Right lung (tissue), 10 donors: Measurements from ENCODE around the gene ASMT. TPM values are rescaled to one million over a fixed set of nuclear protein-coding genes. Genes with fewer than 3 reads are reported as not detected.
"Not testable (repeated sequence)": the region's sequence is repeated elsewhere in the genome, so short reads cannot be mapped to it uniquely, and the experiment has no call there.

Experiments
- DNase-seq, 2 donors: peaks; one replicate each; pipeline ENCODE4 v3.0.0-alpha.2; 2013
- long read RNA-seq, 8 donors: transcript quantifications; one replicate each; lab custom pipeline, GENCODE V29; 2026
- polyA plus RNA-seq, 5 donors: library from polyadenylated mRNA; unstranded; fragments of 120-200 nt; gene quantifications; one replicate each; pipeline versions ENCODE4 v1.2.1 to v1.2.3, GENCODE V29; 2013; ENCODE audit warnings: inconsistent platforms in 1 of 5, low replicate concordance in 1 of 5; ENCODE audit not compliant: insufficient read length in 5 of 5, insufficient read depth in 1 of 5

Gene ASMT, protein sequence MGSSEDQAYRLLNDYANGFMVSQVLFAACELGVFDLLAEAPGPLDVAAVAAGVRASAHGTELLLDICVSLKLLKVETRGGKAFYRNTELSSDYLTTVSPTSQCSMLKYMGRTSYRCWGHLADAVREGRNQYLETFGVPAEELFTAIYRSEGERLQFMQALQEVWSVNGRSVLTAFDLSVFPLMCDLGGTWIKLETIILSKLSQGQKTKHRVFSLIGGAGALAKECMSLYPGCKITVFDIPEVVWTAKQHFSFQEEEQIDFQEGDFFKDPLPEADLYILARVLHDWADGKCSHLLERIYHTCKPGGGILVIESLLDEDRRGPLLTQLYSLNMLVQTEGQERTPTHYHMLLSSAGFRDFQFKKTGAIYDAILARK
- under 1 TPM in 4 of 5 donors, not detected in 1; 0.26 to 0.87 (median 0.57) TPM for polyA plus RNA-seq
- long read RNA-seq, donor 1: 0 reads
- long read RNA-seq, donor 2: 0 reads
- long read RNA-seq, donor 3: 0 reads
- long read RNA-seq, donor 4: 0 reads
- long read RNA-seq, donor 5: 0 reads
- long read RNA-seq, donor 6: 0 reads
- long read RNA-seq, donor 7: 0 reads
- long read RNA-seq, donor 8: 0 reads

DNA sequence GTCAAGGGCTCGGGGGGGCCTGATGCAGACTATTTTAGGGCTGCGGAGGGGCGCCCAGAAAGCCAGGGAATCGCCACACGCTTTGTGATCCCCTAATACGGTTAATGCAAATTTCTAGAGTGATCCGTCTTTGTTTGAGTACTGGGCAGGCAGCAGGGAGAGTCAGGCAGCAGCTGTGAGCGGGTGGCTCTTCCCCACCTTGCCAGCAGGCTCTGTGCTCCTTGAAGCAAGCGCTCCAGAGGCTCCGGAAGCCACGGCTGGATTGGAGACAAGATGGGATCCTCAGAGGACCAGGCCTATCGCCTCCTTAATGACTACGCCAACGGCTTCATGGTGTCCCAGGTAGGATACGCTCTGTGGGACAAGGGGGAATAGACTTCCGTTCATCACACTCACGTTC lies at the start of gene ASMT:
ASMT (plus strand) TSS at position 133 of the 400 bp plus-strand sequence; CDS start at position 274, 141 bp downstream.
- DNase-seq: no peak

DNA sequence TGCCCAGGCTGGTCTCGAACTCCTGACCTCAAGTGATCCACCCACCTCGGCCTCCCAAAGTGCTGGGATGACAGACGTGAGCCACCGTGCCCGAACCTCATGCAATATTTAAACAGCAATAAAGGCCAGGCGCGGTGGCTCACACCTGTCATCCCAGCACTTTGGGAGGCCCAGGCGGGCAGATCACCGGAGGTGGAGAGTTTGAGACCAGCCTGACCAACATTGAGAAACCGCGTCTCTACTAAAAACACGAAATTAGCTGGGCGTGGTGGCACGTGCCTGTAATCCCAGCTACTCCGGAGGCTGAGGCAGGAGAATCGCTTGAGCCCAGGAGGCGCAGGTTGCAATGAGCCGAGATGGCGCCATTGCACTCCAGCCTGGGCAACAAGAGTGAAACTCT lies 40.7 kb upstream of the ASMT start:
- DNase-seq: not testable (repeated sequence)

DNA sequence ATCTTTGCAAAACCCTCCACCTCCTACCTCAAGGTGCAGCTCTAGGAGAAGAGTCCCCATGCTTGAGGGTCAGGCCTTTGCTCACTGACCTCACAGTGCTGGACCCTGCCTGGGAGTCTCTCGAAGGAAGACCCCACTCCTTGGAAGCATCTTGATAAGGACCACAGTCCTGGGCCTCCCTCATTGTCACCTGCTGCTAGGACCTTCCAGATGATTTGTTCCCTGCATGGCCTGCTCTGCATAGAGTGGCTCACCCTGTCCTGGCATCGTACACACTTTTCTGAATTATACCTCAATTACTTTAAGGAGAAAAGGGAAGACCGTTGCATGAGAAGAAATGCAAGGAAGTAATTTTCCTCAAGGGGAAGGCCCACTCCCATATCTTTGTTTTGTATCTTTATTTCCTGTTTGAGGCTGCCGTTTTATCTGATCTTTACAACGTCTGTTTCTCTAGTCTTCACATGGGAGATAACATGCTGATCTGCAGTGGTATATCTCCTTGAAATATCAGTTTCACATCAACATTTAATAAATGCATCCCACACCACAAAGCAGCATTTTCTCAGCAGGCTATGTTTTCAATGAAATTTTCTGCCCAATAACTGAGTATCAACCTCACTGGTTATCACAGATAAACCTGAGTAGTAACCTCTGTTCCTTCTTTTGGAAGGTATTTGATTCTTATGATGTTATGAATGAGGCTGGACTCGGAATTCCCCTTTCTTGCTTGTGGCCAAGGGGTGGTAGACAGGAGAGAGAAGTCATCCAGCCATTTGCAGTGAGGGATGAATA lies 38.5 kb upstream of the ASMT start:
- DNase-seq: no peak

DNA sequence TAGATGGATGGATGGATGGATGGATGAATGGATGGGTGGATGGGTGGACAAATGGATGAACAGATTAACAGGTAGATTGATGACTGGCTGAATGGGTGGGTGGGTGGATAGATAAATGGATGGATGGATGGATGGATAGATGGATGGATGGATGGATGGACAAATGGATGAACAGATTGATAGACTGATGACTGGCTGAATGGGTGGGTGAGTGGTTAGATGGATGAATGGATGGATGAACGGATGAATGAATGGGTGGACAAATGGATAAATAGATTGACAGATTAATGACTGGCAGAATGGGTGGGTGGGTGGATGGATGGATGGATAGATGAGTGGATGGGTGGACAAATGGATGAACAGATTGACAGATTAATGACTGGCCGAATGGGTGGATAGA lies 37.0 kb upstream of the ASMT start:
- no peak for DNase-seq

DNA sequence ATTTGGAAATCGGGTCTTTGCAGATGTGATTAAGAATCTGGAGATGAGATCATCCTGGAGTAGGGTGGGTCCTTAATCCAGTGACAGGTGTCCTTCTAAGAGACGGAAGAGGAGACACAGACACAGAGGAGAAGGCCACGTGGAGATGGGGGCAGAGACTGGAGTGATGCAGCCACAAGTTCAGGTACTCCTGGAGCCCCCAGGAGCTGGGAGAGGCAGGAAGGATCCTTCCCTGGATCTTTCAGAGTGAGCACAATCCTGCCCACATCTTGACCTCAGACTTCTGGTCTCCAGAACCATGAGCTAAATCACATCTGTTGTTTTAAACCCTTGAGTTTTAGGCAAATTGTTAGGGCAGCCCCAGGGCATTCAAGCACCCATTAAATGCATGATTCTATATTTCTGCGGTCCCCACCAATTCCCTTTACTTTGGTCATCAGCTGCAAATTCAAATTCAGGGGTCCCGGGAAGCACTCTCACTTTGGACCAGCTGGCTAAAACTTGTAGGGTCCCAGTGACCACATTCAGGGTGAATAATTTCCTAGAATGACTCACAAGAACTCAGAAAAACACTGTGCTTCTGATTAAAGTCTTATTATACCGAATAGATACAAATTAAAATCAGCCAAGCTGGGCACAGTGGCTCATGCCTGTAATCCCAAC lies 36.2 kb upstream of the ASMT start:
- no peak for DNase-seq

DNA sequence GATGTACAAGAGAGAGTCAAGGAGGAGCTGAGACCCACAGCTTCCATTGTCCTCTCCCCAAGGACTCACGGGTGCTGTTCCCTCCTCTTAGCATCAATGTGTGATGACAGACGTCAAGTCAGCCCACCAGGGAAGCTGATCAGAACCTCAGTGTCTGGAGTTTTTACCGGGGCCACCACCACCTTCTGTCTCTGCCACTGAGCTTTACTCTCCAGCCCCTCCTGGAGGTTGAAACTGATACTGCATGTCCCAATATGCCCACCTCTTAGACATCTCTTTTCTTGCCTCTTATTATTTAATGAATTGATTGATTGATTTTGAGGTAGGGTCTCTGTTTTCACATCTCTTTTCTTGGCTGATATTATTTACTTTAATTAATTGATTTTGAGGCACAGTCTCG lies 33.7 kb upstream of the ASMT start:
- peak in 1 of 2 donors; percentile 11 for DNase-seq

DNA sequence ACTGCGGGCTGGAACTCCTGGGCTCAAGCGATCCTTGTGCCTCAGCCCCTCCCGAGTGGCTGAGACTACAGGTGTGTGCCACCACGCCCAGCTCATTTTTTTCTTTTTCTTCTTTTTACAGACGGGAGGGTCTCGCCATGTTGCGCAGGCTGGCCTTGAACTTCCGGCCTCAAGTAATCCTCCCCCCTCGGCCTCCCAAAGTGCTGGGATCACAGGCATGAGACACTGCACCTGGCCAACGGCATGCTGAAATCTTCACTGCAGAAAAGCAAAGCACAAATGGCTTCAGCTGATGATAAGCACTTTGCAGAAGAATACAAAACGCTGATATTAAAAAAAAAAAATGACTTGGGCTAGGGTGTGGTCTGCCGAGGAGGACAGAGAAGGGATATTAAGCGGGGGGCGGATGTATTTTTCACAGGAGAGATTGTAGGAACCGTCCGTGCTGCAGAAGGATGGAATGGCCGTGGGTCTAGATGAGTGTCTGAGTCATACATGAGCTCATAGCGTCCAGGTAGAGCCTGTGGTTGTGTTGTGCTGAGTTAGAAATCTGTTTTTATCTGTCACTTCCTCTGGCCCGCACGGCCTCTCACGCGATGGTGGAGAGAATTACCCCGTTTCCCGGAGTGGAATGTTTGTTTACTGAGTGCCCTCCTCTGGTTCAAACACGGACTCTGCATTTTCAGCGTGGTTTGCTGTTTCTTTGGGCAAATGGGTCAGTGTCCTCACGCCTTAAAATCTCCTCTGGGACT lies 32.0 kb upstream of the ASMT start:
- DNase-seq: no peak

DNA sequence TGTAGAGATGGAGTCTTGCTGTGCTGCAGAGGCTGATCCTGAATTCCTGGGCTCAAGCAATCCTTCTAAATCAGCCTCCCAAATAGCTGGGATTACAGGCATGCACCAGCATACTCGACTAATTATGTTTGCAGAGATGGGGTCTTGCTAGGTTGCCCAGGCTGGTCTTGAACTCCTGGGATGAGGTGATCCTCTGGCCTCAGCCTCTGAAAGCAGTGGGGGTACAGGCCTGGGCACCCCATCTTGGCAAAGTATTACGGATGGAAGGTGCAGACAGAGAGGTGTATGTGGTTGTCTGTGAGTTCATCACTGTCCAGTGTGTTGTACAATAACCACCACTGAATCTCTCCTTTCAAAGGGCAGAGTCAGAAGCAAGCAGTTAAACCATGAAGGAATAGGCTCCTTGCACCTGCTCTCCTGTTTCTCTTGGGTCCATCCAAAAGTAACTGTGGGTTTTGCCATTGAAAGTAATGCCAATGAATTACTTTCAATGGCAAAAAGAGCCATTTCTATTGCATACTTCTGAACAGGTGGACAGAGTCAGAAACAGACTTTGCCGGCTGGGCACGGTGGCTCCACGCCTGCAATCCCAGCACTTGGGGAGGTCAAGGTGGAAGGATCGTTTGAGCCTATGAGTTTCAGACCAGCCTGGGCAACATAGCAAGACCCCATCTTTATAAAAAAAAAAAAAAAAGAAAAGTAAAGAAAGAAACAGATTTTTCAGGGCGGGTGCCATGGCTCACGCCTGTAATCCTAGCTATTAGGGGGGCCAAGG lies 30.4 kb upstream of the ASMT start:
- DNase-seq: no peak

DNA sequence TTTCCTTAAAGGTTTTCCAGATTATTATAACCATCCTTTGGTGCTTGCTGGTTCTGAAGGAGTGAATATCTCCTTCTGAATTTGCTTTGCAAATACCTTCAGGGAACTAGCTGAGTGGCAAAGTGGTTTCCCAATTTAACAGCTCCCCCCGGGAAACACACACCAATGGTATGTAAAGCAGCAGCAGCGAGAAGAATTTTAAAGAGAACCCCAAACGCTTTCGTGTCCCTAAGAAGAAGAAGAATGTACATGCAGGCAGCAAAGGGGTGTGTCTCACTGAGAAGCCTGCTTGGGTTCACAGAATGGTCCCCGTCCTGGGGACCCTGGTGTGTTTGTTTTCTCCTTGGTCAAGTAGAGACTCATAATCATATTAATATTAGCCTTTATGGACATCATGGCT lies 27.7 kb upstream of the ASMT start:
- no peak for DNase-seq

DNA sequence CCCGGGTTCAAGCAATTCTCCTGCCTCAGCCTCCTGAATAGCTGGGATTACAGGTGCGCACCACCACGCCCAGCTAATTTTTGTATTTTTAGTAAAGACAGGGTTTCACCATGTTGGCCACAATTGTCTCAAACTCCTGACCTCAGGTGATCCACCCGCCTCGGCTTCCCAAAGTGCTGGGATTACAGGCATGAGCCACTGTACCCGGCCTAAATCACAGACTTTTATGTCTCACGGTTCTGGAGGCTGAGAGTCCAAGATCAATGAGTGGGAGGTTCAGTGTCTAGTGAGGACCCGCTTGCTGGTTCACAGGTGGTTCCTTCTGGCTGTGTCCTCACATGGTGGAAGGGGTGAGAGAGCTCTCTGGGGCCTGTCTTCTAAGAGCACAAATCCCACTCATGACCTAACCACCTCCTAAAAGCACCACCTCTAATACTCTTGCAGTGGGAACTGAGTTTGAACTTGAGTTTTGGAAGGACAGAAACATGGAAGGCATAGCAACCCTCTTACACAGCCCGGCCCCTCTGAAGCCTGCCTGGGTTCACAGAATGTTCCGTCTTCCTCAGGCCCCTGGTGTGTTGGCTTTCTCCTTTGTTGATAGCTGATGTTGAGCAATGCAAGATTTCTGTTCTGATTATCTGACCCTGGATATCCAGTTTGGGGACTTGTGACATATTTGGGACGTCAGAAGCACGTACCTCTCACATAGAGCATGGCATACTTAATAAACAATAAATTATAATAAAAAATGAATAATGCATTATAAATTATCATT lies 25.3 kb upstream of the ASMT start:
- DNase-seq: no peak

DNA sequence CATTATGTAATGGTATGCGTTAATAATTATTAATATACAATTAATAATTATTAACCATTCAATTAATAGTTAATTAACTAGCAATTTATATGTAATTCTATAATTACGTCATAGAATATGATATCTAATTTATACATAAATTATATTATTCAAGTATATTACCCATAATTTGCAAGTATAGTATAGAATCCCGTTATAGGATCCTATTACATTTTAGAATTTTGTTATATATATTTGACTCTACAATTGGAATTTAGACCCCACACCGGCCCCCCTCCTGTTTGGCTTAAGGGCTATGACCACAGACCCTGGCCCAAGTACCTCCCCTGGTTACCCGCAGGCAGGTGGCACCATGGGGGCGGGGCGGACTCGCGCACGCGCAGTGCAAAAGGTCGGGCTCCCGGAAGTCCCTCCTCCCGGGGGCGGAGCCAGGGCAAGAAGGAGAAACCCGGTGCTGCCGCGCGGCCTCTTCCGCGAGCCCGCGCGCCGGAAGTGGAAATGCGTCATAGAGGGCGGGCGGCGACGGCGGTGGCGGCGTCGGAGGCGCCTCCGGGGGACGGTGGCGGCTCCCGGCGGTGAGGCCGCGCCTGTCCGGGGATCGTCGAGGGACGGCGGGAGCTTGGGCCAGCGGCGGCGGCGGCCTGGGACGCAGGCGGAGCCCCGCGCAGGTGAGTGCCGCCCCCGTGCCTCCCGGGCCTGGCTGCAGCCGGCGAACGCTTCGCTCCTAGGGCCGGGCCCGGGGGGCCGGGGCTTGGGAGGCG lies 23.6 kb upstream of the ASMT start, which contains the start of gene AKAP17A:
AKAP17A (plus strand) TSS at position 503 of the 761 bp plus-strand sequence. CDS start 1,859 bp downstream, outside the sequence.
- peak; percentile 91 to 93 for DNase-seq

DNA sequence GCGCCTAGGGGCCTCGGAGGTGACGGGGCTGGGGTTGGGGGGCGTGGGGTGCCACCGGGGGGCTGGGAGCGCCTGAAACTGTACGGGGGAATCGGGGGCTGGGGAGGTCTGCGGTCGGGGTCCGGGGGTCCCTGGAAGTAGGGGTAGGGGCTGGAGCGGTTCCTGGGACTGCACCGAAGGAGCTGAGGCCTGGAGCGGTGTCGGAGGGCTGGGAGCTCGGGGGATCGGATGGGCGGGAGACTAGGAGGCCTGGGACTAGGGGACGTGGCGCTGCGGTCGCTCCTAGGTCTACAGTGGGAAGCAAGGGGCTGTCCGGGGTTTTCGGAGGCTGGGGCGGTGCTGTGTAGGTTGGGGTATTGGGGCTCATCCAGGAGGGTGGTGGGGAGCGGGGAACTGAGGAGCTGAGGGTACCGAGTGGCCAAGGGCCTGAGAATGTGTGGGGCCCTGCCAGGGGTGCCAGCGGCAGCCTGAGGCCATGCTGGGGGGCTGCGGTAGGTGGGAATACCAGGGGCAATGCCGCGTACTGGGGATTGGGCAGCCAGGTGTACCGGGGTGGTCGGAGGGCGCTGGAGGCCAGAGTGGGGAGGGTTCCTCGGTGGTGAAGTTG lies 22.9 kb upstream of the ASMT start:
- DNase-seq: no peak

DNA sequence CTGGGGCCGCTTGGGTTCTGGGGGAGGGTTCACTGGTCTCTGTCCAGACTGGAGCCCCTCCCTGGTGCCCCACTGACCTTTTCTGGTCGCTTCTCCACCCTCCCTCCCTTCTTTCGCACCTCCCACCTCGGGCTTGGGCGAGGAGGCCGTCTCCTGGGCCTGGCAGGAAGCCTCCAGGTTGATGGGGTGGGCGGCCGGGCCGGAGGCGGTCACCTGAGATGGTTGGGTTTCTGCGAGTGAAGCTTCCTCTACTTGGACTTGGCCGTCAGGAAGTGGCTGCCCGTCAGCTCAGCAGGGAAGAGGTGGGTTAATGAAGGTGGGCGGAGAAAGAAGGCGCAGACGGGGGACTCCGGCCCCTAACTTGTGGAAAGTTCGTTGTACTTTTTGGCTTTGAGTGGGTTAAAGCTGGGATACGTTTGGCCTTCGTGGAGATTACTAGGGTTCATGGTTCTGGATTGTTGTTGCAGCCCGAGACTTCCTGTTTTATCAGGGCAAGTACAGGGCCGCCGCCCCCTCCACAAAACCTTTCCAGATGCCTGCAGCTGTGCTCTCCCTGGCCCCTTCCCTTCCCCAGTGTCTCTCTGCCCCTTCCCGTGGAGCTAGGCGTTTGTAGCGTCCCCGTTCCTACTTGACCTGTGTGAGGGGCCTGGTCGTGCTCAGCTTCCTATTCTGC lies 22.3 kb upstream of the ASMT start:
- DNase-seq: no peak

DNA sequence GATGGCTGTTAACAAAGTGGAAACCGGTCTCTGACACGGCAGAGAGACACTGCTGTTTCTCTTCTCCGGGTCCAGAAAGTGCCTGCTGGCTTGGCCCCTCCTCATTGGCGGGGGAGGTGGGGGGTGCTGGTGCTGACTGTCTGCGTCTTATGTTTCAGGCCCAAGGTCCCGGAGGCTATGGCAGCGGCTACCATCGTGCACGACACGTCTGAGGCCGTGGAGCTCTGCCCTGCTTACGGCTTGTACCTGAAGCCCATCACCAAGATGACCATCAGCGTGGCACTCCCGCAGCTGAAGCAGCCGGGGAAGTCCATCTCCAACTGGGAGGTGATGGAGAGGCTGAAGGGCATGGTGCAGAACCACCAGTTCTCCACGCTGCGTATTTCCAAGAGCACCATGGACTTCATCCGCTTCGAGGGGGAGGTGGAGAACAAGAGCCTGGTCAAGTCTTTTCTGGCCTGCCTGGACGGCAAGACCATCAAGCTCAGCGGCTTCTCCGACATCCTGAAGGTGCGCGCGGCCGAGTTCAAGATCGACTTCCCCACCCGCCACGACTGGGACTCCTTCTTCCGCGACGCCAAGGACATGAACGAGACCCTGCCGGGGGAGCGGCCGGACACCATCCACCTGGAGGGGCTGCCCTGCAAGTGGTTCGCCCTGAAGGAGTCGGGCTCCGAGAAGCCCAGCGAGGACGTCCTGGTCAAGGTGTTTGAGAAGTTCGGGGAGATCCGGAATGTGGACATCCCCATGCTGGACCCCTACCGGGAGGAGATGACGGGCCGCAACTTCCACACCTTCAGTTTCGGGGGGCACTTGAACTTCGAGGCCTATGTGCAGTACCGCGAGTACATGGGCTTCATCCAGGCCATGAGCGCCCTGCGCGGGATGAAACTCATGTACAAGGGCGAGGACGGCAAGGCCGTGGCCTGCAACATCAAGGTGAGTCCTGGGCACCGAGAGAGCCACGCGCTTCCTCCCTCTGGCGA lies 21.3 kb upstream of the ASMT start:
- DNase-seq: no peak

DNA sequence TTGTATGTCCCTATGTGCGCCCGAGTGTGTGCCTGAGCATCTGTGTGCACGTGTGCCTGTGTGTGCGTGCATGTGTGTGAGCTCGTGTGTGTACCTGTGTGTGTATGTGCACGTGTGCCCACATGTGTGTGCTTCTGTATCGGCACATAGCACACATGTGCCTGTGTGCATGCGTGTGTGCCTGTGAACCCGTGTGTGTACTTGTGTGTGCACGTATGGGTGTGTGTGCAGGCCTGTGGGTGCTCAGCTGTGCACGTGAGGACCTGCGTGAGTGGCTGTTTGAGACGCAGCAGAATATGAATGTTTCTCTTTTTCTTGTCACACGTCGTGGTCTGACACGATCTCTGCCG lies 19.2 kb upstream of the ASMT start:
- DNase-seq: no peak

DNA sequence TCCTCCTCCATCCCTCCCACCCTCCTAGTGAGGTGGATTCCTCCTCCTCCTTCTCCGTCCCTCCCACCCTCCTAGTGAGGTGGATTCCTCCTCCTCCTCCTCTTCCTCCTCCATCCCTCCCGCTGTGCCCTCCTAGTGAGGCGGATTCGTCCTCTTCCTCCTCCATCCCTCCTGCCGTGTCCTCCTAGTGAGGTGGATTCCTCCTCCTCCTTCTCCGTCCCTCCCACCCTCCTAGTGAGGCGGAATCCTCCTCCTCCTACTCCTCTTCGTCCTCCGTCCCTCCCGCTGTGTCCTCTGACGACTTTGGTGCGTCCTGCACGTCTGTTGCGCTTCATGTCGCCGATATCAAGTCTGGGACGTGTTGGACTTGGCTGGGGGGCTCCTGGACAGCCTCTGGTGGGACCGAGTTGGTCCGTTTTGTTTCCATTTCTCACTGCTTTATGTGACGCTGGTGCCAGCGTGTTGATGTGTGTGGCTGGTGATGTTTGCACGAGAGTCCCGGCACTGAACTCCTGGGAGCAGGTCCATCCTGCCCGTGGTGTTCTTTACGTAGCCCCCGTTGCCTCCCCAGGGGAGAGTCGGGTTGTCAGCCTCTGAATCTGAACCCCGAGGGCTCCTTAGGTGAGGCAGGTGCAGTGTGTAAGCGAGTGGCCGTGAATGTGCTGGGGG lies 18.0 kb upstream of the ASMT start:
- DNase-seq: no peak
